Measurements from ENCODE around the gene TBXT. TPM values are rescaled to one million over a fixed set of nuclear protein-coding genes. Genes with fewer than 3 reads are reported as not detected.

The TBXT gene
- total and polyA plus RNA-seq, 2 of the 13 experiments (the other 11 are each of a cell fraction or from before 2014, with no cell fraction given): not detected

GRCh38 chr6:166119116-166119911 lies 48.3 kb downstream of the TBXT start:
- WGBS (ENCODE audit: low lambda C conversion rate): 7% methylated on average over 4 of the region's 4 CpGs
- Histone ChIP-seq H2AFZ (ENCODE audit: low read length) (no peak overlapping the region), H3K9me3 (ENCODE audit: low read length) (no peaks in the 10 kb centered on the region), H3K4me2 (ENCODE audit: low read depth, low read length) (no peak overlapping the region), H4K20me1 (ENCODE audit: insufficient read depth, low read length) (no peaks in the 10 kb centered on the region), H3K27ac (ENCODE audit: extremely low read length, insufficient read depth, low read length) (no peak overlapping the region), H3K4me3 (replicated peaks in 1 of 3; ENCODE audit: insufficient read depth in 1 of 3, low read depth in 2 of 3, low read length in 3 of 3) (no peak overlapping the region), H3K79me2 (ENCODE audit: insufficient read depth, low read length) (no peaks in the 10 kb centered on the region), H3K9ac (ENCODE audit: insufficient read depth, low read depth, low read length) (no peak overlapping the region), H3K27me3 (ENCODE audit: control insufficient read depth in 1 of 2, insufficient read depth in 2 of 2, low read length in 2 of 2) (peaks cover 0 to 19% of the 10 kb centered on the region in 2 experiments; a peak in 2 of 5 replicates), H3K36me3 (replicated peaks in 1 of 2; ENCODE audit: control insufficient read depth in 1 of 2, insufficient read depth in 2 of 2, low read length in 2 of 2) (no peaks in the 10 kb centered on the region), H3K4me1 (ENCODE audit: insufficient read depth, low read length) (no peaks in the 10 kb centered on the region)
- FAIRE-seq (no peak), ATAC-seq (peak; percentile 88), DNase-seq (ENCODE audit: low spot score) (no peak)
- in situ Hi-C loops (cut with HindIII; ENCODE audit: extremely low pct_ligation_motif_present, low pct_unique_long_range_greater_than_20kb) (no loop called here), intact Hi-C loops (cut with micrococcal nuclease; ENCODE audit: unreplicated experiment) (no loop called here)
- BruUV-seq (replicated peaks): no TSS peak
- ChIA-PET POLR2A (no interaction called here), CTCF (ENCODE audit: low intra/inter-chr PET ratio, low total read pairs) (no interaction called here)
- TF ChIP-seq SP4 (CRISPR knock-in tag; IDR thresholded peaks at IDR 0.05) (no peak), ZNF224 (CRISPR knock-in tag; IDR thresholded peaks at IDR 0.05) (no peak), EEA1 (CRISPR knock-in tag; IDR thresholded peaks at IDR 0.05; ENCODE audit: borderline replicate concordance) (no peak), KLF6 (CRISPR knock-in tag; IDR thresholded peaks at IDR 0.05) (no peak), CENPX (CRISPR knock-in tag; IDR thresholded peaks at IDR 0.05) (no peak), ZNF567 (CRISPR knock-in tag; IDR thresholded peaks at IDR 0.05; ENCODE audit: borderline replicate concordance) (no peak), HNRNPLL (IDR thresholded peaks at IDR 0.05; ENCODE audit: low read depth, low read length, poor library complexity, severe bottlenecking) (no peak), HNF4A (CRISPR knock-in tag; IDR thresholded peaks at IDR 0.05) (peak; percentile 46; the same call in 1 of the 2 replicates)
- TF ChIP-seq, protein P1, sequence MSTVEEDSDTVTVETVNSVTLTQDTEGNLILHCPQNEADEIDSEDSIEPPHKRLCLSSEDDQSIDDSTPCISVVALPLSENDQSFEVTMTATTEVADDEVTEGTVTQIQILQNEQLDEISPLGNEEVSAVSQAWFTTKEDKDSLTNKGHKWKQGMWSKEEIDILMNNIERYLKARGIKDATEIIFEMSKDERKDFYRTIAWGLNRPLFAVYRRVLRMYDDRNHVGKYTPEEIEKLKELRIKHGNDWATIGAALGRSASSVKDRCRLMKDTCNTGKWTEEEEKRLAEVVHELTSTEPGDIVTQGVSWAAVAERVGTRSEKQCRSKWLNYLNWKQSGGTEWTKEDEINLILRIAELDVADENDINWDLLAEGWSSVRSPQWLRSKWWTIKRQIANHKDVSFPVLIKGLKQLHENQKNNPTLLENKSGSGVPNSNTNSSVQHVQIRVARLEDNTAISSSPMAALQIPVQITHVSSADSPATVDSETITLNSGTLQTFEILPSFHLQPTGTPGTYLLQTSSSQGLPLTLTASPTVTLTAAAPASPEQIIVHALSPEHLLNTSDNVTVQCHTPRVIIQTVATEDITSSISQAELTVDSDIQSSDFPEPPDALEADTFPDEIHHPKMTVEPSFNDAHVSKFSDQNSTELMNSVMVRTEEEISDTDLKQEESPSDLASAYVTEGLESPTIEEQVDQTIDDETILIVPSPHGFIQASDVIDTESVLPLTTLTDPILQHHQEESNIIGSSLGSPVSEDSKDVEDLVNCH (CRISPR knock-in tag; IDR thresholded peaks at IDR 0.05): no peak
